ENCODE measurements around the gene CEACAM6. TPM values are rescaled to one million over a fixed set of nuclear protein-coding genes. Genes with fewer than 3 reads are reported as not detected.

CEACAM6 gene
- total and polyA plus RNA-seq, 9 donors: 0.07 to 0.84 (median 0.23) TPM; not detected in 4

- no peak overlapping the region for H3K27ac ChIP-seq
- no peak overlapping the region for H3K4me3 ChIP-seq
Measured at GRCh38 chr19:41734585-41734984, 20.7 kb upstream of the CEACAM6 start.

GRCh38 chr19:41735071-41735600 is 20.2 kb upstream of the CEACAM6 start:
- H3K27me3 ChIP-seq: no peaks in the 10 kb centered on the region
- H3K9me3 ChIP-seq: no peaks in the 10 kb centered on the region
- DNase-seq: no peak
- H3K36me3 ChIP-seq: no peaks in the 10 kb centered on the region
- intact Hi-C loops (cut with DNase I): no loop called here
- TF ChIP-seq POLR2A (IDR thresholded peaks at IDR 0.05) (no peak), EP300 (IDR thresholded peaks at IDR 0.05) (no peak), CTCF (IDR thresholded peaks at IDR 0.05) (no peak)
- H3K4me3 ChIP-seq: no peak overlapping the region
- H3K4me1 ChIP-seq (ENCODE audit: insufficient read depth): no peaks in the 10 kb centered on the region
- WGBS, 3 donors: 68 to 76% (median 73%) methylated on average over 5 of the region's 5 CpGs
- no peak overlapping the region for H3K27ac ChIP-seq

More at GRCh38 chr19:41734585-41734984, 20.7 kb upstream of the CEACAM6 start:
- TF ChIP-seq EP300 (IDR thresholded peaks at IDR 0.05) (no peak), CTCF (IDR thresholded peaks at IDR 0.05) (no peak), POLR2A (IDR thresholded peaks at IDR 0.05) (no peak)
- Histone ChIP-seq H3K36me3 (no peaks in the 10 kb centered on the region), H3K4me1 (ENCODE audit: insufficient read depth) (no peaks in the 10 kb centered on the region), H3K9me3 (no peaks in the 10 kb centered on the region), H3K27me3 (no peaks in the 10 kb centered on the region)
- intact Hi-C loops (cut with DNase I): no loop called here
- WGBS, 3 donors: 60 to 66% (median 62%) methylated on average over 3 of the region's 3 CpGs
- no peak for DNase-seq

- no peak overlapping the region for H3K27ac ChIP-seq
- H3K9me3 ChIP-seq: no peaks in the 10 kb centered on the region
- H3K4me3 ChIP-seq: no peak overlapping the region
- intact Hi-C loops (cut with DNase I): no loop called here
- no peaks in the 10 kb centered on the region for H3K4me1 ChIP-seq (ENCODE audit: insufficient read depth)
- DNase-seq: no peak
- H3K27me3 ChIP-seq: no peaks in the 10 kb centered on the region
- 38 to 56% (median 47%) methylated on average over 3 of the region's 3 CpGs for WGBS, 3 donors
- TF ChIP-seq CTCF (IDR thresholded peaks at IDR 0.05) (no peak), POLR2A (IDR thresholded peaks at IDR 0.05) (no peak), EP300 (IDR thresholded peaks at IDR 0.05) (no peak)
- no peaks in the 10 kb centered on the region for H3K36me3 ChIP-seq
Measured at GRCh38 chr19:41739361-41739760, 16.0 kb upstream of the CEACAM6 start.

GRCh38 chr19:41740415-41741243 is 14.7 kb upstream of the CEACAM6 start:
- H3K9me3 ChIP-seq: no peaks in the 10 kb centered on the region
- 50 to 66% (median 56%) methylated on average over 5 of the region's 5 CpGs for WGBS, 3 donors
- H3K4me3 ChIP-seq: no peak overlapping the region
- intact Hi-C loops (cut with DNase I): no loop called here
- no peaks in the 10 kb centered on the region for H3K36me3 ChIP-seq
- no peak for TF ChIP-seq EP300 (IDR thresholded peaks at IDR 0.05)
- no peak for TF ChIP-seq CTCF (IDR thresholded peaks at IDR 0.05)
- no peak for TF ChIP-seq POLR2A (IDR thresholded peaks at IDR 0.05)
- H3K27ac ChIP-seq: no peak overlapping the region
- DNase-seq: no peak
- H3K27me3 ChIP-seq: no peaks in the 10 kb centered on the region
- H3K4me1 ChIP-seq (ENCODE audit: insufficient read depth): no peaks in the 10 kb centered on the region

Measured in ovary (tissue), 9 donors.